Subcutaneous adipose tissue (tissue), 4 donors: Measurements from ENCODE around the gene GABBR2. TPM values are rescaled to one million over a fixed set of nuclear protein-coding genes. Genes with fewer than 3 reads are reported as not detected.

ENCODE experiments used
- CTCF ChIP-seq: fragments of 450-650 bp; IDR thresholded peaks from one replicate; pipeline ENCODE4 v1.5.1; 2016; ENCODE audit warnings: low read depth, mild to moderate bottlenecking, control low read depth, antibody characterized with exemption, moderate library complexity
- total RNA-seq, 4 donors: library from RNA; depleted of rRNA; stranded (reverse); fragments of >200 nt; gene quantifications; one replicate each; pipeline ENCODE4 v1.1.0, GENCODE V29; 2016

Gene GABBR2
- total RNA-seq, 4 donors from 2014 or later, result not detected

- TF ChIP-seq CTCF, result no peak
Observed at GRCh38 chr9:98255061-98255577, 453.6 kb downstream of the GABBR2 start.

GRCh38 chr9:98254228-98255060, 454.3 kb downstream of the GABBR2 start:
- TF ChIP-seq CTCF, result no peak

GRCh38 chr9:98253565-98253964, 455.2 kb downstream of the GABBR2 start:
- no peak for TF ChIP-seq CTCF

- no peak for TF ChIP-seq CTCF
Observed at GRCh38 chr9:98251551-98251950, 457.2 kb downstream of the GABBR2 start.

- no peak for TF ChIP-seq CTCF
Observed at GRCh38 chr9:98249771-98250170, 459.0 kb downstream of the GABBR2 start.

GRCh38 chr9:98248737-98249474, 459.8 kb downstream of the GABBR2 start:
- no peak for TF ChIP-seq CTCF
